ENCODE results near the gene ZNF93. TPM values are rescaled to one million over a fixed set of nuclear protein-coding genes. Genes with fewer than 3 reads are reported as not detected.
"Not testable (repeated sequence)": the region's sequence is repeated elsewhere in the genome, so short reads cannot be mapped to it uniquely, and the experiment has no call there.

The ZNF93 gene
- total RNA-seq, 1 donor from 2014 or later, result 3.2 TPM

- Histone ChIP-seq H3K27me3 (ENCODE audit: control insufficient read depth, insufficient read depth, low read length) (no peaks in the 10 kb centered on the region), H3K4me3 (ENCODE audit: low read depth, low read length) (peak overlapping the region; percentile 46), H3K36me3 (ENCODE audit: control insufficient read depth, insufficient read depth, low read length) (no peaks in the 10 kb centered on the region)
- TF ChIP-seq CTCF (IDR thresholded peaks at IDR 0.05; ENCODE audit: insufficient read depth, low read length, severe bottlenecking), result no peak
- FAIRE-seq (no peak), DNase-seq (ENCODE audit: low read depth) (peak; percentile 17)
Measured at GRCh38 chr19:19900139-19900728, 512 bp upstream of the ZNF93 start.

- not testable (repeated sequence) for FAIRE-seq; H3K27me3 ChIP-seq (ENCODE audit: control insufficient read depth, insufficient read depth, low read length); H3K36me3 ChIP-seq (ENCODE audit: control insufficient read depth, insufficient read depth, low read length); H3K4me3 ChIP-seq (ENCODE audit: low read depth, low read length)
- peak; percentile 20 for DNase-seq (ENCODE audit: low read depth)
Measured at GRCh38 chr19:19907551-19907950, 6.8 kb downstream of the ZNF93 start.

GRCh38 chr19:19909654-19910053 lies 8.9 kb downstream of the ZNF93 start:
- Histone ChIP-seq H3K27me3 (ENCODE audit: control insufficient read depth, insufficient read depth, low read length) (no peaks in the 10 kb centered on the region), H3K36me3 (ENCODE audit: control insufficient read depth, insufficient read depth, low read length) (no peaks in the 10 kb centered on the region), H3K4me3 (ENCODE audit: low read depth, low read length) (no peak overlapping the region)
- DNase-seq (ENCODE audit: low read depth), result no peak
- FAIRE-seq, result no peak
- TF ChIP-seq CTCF (IDR thresholded peaks at IDR 0.05; ENCODE audit: insufficient read depth, low read length, severe bottlenecking), result no peak

- DNase-seq (ENCODE audit: low read depth), result peak; percentile 2
- Histone ChIP-seq H3K36me3 (ENCODE audit: control insufficient read depth, insufficient read depth, low read length) (no peaks in the 10 kb centered on the region), H3K27me3 (ENCODE audit: control insufficient read depth, insufficient read depth, low read length) (no peaks in the 10 kb centered on the region), H3K4me3 (ENCODE audit: low read depth, low read length) (no peak overlapping the region)
- no peak for TF ChIP-seq CTCF (IDR thresholded peaks at IDR 0.05; ENCODE audit: insufficient read depth, low read length, severe bottlenecking)
- FAIRE-seq, result no peak
Measured at GRCh38 chr19:19911150-19911549, 10.4 kb downstream of the ZNF93 start.

DNA sequence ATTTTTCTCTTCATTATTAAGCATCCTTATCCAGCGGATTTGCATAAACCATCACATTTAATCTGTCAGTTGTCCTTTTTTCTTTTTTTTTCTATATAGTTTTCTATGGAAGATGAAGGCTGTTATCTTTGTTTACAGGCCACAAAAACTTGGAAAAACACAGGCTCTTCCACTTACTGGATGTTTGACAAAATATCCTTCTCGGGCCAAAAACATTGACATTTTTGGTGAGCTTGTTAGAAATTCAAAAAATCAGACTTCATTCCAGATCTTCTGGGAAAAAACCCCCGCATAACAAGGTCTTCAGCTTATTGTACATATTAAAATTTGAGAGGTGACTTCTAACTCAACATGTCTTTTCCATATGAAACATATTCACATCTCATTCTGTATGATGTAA lies 13.8 kb downstream of the ZNF93 start:
- DNase-seq (ENCODE audit: low read depth), result no peak
- FAIRE-seq, result no peak
- H3K27me3 ChIP-seq (ENCODE audit: control insufficient read depth, insufficient read depth, low read length), result no peaks in the 10 kb centered on the region
- H3K36me3 ChIP-seq (ENCODE audit: control insufficient read depth, insufficient read depth, low read length), result no peaks in the 10 kb centered on the region
- TF ChIP-seq CTCF (IDR thresholded peaks at IDR 0.05; ENCODE audit: insufficient read depth, low read length, severe bottlenecking), result no peak
- no peak overlapping the region for H3K4me3 ChIP-seq (ENCODE audit: low read depth, low read length)

- not testable (repeated sequence) for DNase-seq (ENCODE audit: low read depth); FAIRE-seq; H3K27me3 ChIP-seq (ENCODE audit: control insufficient read depth, insufficient read depth, low read length); H3K4me3 ChIP-seq (ENCODE audit: low read depth, low read length); H3K36me3 ChIP-seq (ENCODE audit: control insufficient read depth, insufficient read depth, low read length)
- peak; percentile 4 for TF ChIP-seq CTCF (IDR thresholded peaks at IDR 0.05; ENCODE audit: insufficient read depth, low read length, severe bottlenecking)
Measured at GRCh38 chr19:19930417-19930816, 29.7 kb downstream of the ZNF93 start.

DNA sequence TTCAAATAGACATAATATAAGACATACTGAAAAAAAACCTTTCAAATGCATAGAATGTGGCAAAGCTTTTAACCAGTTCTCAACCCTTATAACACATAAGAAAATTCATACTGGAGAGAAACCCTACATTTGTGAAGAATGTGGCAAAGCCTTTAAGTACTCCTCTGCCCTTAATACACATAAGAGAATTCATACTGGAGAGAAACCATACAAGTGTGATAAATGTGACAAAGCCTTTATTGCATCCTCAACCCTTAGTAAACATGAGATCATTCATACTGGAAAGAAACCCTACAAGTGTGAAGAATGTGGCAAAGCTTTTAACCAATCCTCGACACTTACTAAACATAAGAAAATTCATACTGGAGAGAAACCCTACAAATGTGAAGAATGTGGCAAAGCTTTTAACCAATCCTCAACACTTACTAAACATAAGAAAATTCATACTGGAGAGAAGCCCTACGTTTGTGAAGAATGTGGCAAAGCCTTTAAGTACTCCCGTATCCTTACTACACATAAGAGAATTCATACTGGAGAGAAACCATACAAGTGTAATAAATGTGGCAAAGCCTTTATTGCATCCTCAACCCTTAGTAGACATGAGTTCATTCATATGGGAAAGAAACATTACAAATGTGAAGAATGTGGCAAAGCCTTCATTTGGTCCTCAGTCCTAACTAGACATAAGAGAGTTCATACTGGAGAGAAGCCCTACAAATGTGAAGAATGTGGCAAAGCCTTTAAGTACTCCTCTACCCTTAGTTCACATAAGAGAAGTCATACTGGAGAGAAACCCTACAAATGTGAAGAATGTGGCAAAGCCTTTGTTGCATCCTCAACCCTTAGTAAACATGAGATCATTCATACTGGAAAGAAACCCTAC lies 32.9 kb downstream of the ZNF93 start:
- not testable (repeated sequence) for FAIRE-seq; H3K36me3 ChIP-seq (ENCODE audit: control insufficient read depth, insufficient read depth, low read length); H3K27me3 ChIP-seq (ENCODE audit: control insufficient read depth, insufficient read depth, low read length); H3K4me3 ChIP-seq (ENCODE audit: low read depth, low read length); DNase-seq (ENCODE audit: low read depth)

Measured in bronchial epithelial cell (primary cell).